Esophagus squamous epithelium (tissue), 4 donors: ENCODE results near the gene OR52E1.

ENCODE experiments used
- CTCF ChIP-seq, 6 experiments: fragments of 450-650 bp in 4 of 6; fragments of 200-600 bp in 2 of 6; sonication (generic) in 2 of 6; IDR thresholded peaks; one replicate each; pipeline ENCODE4 v1.5.1; 2016 to 2019; ENCODE audit warnings: antibody characterized with exemption in 6 of 6, mild to moderate bottlenecking in 4 of 6, moderate library complexity in 4 of 6
- POLR2A ChIP-seq, 4 donors: fragments of 450-650 bp; IDR thresholded peaks; one replicate each; pipeline ENCODE4 v1.6.1; 2017; ENCODE audit warnings: antibody characterized with exemption in 4 of 4, mild to moderate bottlenecking in 4 of 4, moderate library complexity in 3 of 4

GRCh38 chr11:5102246-5102645 lies 32.9 kb downstream of the OR52E1 start:
- TF ChIP-seq POLR2A (IDR thresholded peaks at IDR 0.05) (no peak), CTCF (IDR thresholded peaks at IDR 0.05) (no peak)
